GM21576 (cell line): Measurements from ENCODE around the gene RAPGEF4.

Experiments used
- ATAC-seq: cut with Tn5 transposase; IDR thresholded peaks from one replicate; pipeline ENCODE4 v1.9.1; 2021; ENCODE audit warnings: mild to moderate bottlenecking, moderate library complexity; ENCODE audit not compliant: unreplicated experiment

RAPGEF4 gene

GRCh38 chr2:173053043-173053699, 317.5 kb downstream of the RAPGEF4 start:
- ATAC-seq = no peak

GRCh38 chr2:173054466-173054865, 318.8 kb downstream of the RAPGEF4 start:
- no peak for ATAC-seq

- ATAC-seq = no peak
Measured at GRCh38 chr2:173056705-173057364, 321.2 kb downstream of the RAPGEF4 start.

GRCh38 chr2:173058097-173058496, 322.5 kb downstream of the RAPGEF4 start:
- no peak for ATAC-seq

- no peak for ATAC-seq
Measured at GRCh38 chr2:173058673-173059072, 323.0 kb downstream of the RAPGEF4 start.

- no peak for ATAC-seq
Measured at GRCh38 chr2:173059292-173059691, 323.6 kb downstream of the RAPGEF4 start.

GRCh38 chr2:173059971-173060461, 324.4 kb downstream of the RAPGEF4 start:
- no peak for ATAC-seq

GRCh38 chr2:173062801-173063200, 327.2 kb downstream of the RAPGEF4 start:
- no peak for ATAC-seq

GRCh38 chr2:173064151-173064805, 328.6 kb downstream of the RAPGEF4 start:
- no peak for ATAC-seq

GRCh38 chr2:173066887-173067676, 331.4 kb downstream of the RAPGEF4 start:
- no peak for ATAC-seq

GRCh38 chr2:173075056-173075780, 339.6 kb downstream of the RAPGEF4 start:
- no peak for ATAC-seq

GRCh38 chr2:173075781-173076580, 340.3 kb downstream of the RAPGEF4 start, which contains the start of gene MAP3K20:
MAP3K20 (plus strand) TSS chr2:173075846; CDS start chr2:173091032, 15,186 bp downstream.
- peak; percentile 65 for ATAC-seq

GRCh38 chr2:173076581-173077345, 341.1 kb downstream of the RAPGEF4 start:
- peak; percentile 28 for ATAC-seq

GRCh38 chr2:173077506-173078177, 342.0 kb downstream of the RAPGEF4 start:
- ATAC-seq = no peak

GRCh38 chr2:173079141-173079540, 343.5 kb downstream of the RAPGEF4 start:
- no peak for ATAC-seq

GRCh38 chr2:173079973-173080860, 344.6 kb downstream of the RAPGEF4 start:
- no peak for ATAC-seq

GRCh38 chr2:173086518-173087213, 351.0 kb downstream of the RAPGEF4 start:
- no peak for ATAC-seq
